Measurements from ENCODE around the gene SORCS2.

DNA sequence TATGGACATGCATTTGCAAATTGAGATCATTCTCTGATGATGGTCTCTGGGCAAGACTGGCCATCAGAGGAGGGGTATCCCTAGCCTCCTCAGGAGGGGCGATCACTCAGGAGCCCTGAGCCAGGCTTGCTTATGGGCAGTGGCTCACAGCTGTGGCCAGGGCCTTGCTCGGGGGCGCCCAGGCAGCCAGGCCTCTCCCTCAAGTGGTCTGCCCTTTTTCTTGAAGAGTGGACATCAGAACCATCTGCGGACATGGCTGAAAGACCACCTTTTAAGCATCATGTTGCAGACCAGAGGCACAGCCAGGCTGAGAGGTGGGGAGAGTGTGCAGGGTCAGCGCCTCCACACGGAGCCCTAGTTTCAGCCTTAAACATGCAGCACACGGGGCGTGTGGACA, 349.1 kb downstream of the SORCS2 start:
- TF ChIP-seq, protein P1, sequence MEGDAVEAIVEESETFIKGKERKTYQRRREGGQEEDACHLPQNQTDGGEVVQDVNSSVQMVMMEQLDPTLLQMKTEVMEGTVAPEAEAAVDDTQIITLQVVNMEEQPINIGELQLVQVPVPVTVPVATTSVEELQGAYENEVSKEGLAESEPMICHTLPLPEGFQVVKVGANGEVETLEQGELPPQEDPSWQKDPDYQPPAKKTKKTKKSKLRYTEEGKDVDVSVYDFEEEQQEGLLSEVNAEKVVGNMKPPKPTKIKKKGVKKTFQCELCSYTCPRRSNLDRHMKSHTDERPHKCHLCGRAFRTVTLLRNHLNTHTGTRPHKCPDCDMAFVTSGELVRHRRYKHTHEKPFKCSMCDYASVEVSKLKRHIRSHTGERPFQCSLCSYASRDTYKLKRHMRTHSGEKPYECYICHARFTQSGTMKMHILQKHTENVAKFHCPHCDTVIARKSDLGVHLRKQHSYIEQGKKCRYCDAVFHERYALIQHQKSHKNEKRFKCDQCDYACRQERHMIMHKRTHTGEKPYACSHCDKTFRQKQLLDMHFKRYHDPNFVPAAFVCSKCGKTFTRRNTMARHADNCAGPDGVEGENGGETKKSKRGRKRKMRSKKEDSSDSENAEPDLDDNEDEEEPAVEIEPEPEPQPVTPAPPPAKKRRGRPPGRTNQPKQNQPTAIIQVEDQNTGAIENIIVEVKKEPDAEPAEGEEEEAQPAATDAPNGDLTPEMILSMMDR (IDR thresholded peaks at IDR 0.05), result no peak
- TF ChIP-seq POLR2AphosphoS5 (IDR thresholded peaks at IDR 0.05), result no peak

Measured in breast epithelium (tissue), 3 donors.